WTC11 (cell line): ENCODE measurements around the gene NEK3. TPM values are rescaled to one million over a fixed set of nuclear protein-coding genes. Genes with fewer than 3 reads are reported as not detected.

ENCODE experiments used
- ATAC-seq: fragments of 200-7000 bp; cut with Tn5 transposase; 2 replicates; pipeline ENCODE4 v1.10.0; 2021; ENCODE audit warnings: mild to moderate bottlenecking, moderate library complexity
- Bru-seq: library from RNA; stranded (reverse); fragments of 400-500 nt; gene quantifications from one replicate; lab custom pipeline; 2021; lab: Mats Ljungman, UMichigan
- CTCF ChIA-PET: fragments of 300-600 bp; sonication (Branson Sonifier 250); formaldehyde crosslinking; loops from one replicate; lab custom pipeline; 2021; ENCODE audit warnings: antibody characterized with exemption; lab: Charles Lee
- POLR2A ChIA-PET: fragments of 350-600 bp; sonication (Branson Sonifier 250); formaldehyde crosslinking; loops from one replicate; lab custom pipeline; 2021; ENCODE audit warnings: antibody characterized with exemption; lab: Charles Lee
- DNase-seq: peaks from one replicate; pipeline ENCODE4 v3.0.0; 2021; ENCODE audit warnings: low spot score
- H3K27ac Mint-ChIP-seq: 2 replicates; pipeline ENCODE4 v1.8.0; 2021; ENCODE audit warnings: mixed read lengths
- H3K27me3 Mint-ChIP-seq: 2 replicates; pipeline ENCODE4 v1.8.0; 2021; ENCODE audit warnings: low read depth, mild to moderate bottlenecking, moderate library complexity, mixed read lengths
- H3K36me3 Mint-ChIP-seq: 2 replicates; pipeline ENCODE4 v1.8.0; 2021; ENCODE audit warnings: mixed read lengths
- H3K4me1 Mint-ChIP-seq: 2 replicates; pipeline ENCODE4 v1.8.0; 2022; ENCODE audit warnings: mixed read lengths
- H3K4me3 Mint-ChIP-seq: 2 replicates; pipeline ENCODE4 v1.8.0; 2021; ENCODE audit warnings: mild to moderate bottlenecking, moderate library complexity, mixed read lengths
- H3K9me3 Mint-ChIP-seq: 2 replicates; pipeline ENCODE4 v1.8.0; 2021; ENCODE audit warnings: mixed read lengths
- CREB1 ChIP-seq: sonication (generic); formaldehyde crosslinking; IDR thresholded peaks from 2 replicates; pipeline ENCODE4 v1.8.0; 2023; ENCODE audit warnings: mild to moderate bottlenecking, missing genetic modification reagents
- CREM ChIP-seq: sonication (generic); formaldehyde crosslinking; IDR thresholded peaks from 2 replicates; pipeline ENCODE4 v1.8.1; 2022; ENCODE audit warnings: mild to moderate bottlenecking, missing genetic modification reagents, moderate library complexity
- ESRRA ChIP-seq: sonication (generic); formaldehyde crosslinking; IDR thresholded peaks from 2 replicates; pipeline ENCODE4 v1.8.1; 2022; ENCODE audit warnings: mild to moderate bottlenecking, missing genetic modification reagents, borderline replicate concordance
- FOXJ3 ChIP-seq: sonication (generic); formaldehyde crosslinking; IDR thresholded peaks from 2 replicates; pipeline ENCODE4 v1.9.0; 2021; ENCODE audit warnings: missing genetic modification reagents, mild to moderate bottlenecking, borderline replicate concordance
- FOXK1 ChIP-seq: sonication (generic); formaldehyde crosslinking; IDR thresholded peaks from 2 replicates; pipeline ENCODE4 v1.8.0; 2022; ENCODE audit warnings: mild to moderate bottlenecking, moderate library complexity, missing genetic modification reagents
- FOXP1 ChIP-seq: sonication (generic); formaldehyde crosslinking; IDR thresholded peaks from 2 replicates; pipeline ENCODE4 v1.8.0; 2022; ENCODE audit warnings: missing genetic modification reagents, mild to moderate bottlenecking, moderate library complexity, borderline replicate concordance
- NFE2L1 ChIP-seq: sonication (generic); formaldehyde crosslinking; IDR thresholded peaks from 2 replicates; pipeline ENCODE4 v1.8.1; 2023; ENCODE audit warnings: missing genetic modification reagents
- TEAD1 ChIP-seq: sonication (generic); formaldehyde crosslinking; IDR thresholded peaks from 2 replicates; pipeline ENCODE4 v1.8.0; 2022; ENCODE audit warnings: mild to moderate bottlenecking, missing genetic modification reagents
- TEAD4 ChIP-seq: sonication (generic); formaldehyde crosslinking; IDR thresholded peaks from 2 replicates; pipeline ENCODE4 v1.8.0; 2022; ENCODE audit warnings: mild to moderate bottlenecking, missing genetic modification reagents
- ZNF138 ChIP-seq: sonication (generic); formaldehyde crosslinking; conservative IDR thresholded peaks from 2 replicates; pipeline ENCODE4 v1.8.1; 2022; ENCODE audit warnings: mild to moderate bottlenecking, moderate library complexity, missing genetic modification reagents
- ZNF232 ChIP-seq: sonication (generic); formaldehyde crosslinking; IDR thresholded peaks from 2 replicates; pipeline ENCODE4 v1.8.0; 2022; ENCODE audit warnings: mild to moderate bottlenecking, missing genetic modification reagents
- ZNF423 ChIP-seq: fragments of 250-450 bp; sonication (Bioruptor Pico); IDR thresholded peaks from 2 replicates; pipeline ENCODE4 v2.1.2; 2022; ENCODE audit warnings: mild to moderate bottlenecking, moderate library complexity
- long read RNA-seq, 3 experiments: library from RNA in 1 of 3; library from capped mRNA in 1 of 3; library from polyadenylated mRNA in 1 of 3; unstranded in 2 of 3; stranded (forward) in 1 of 3; transcript quantifications; one replicate each; pipeline ENCODE4 v2.0.0, GENCODE V29; 2021
- total RNA-seq: library from RNA; stranded (reverse); gene quantifications from 3 replicates; pipeline ENCODE4 v1.2.3, GENCODE V29; 2021
- TF ChIP-seq, protein P1 (sequence below): sonication (generic); formaldehyde crosslinking; IDR thresholded peaks from 2 replicates; pipeline ENCODE4 v1.8.1; 2022; ENCODE audit warnings: low read depth, mild to moderate bottlenecking, moderate library complexity, missing genetic modification reagents, borderline replicate concordance
- TF ChIP-seq, protein P2 (sequence below): sonication (generic); formaldehyde crosslinking; IDR thresholded peaks from 2 replicates; pipeline ENCODE4 v1.8.1; 2022; ENCODE audit warnings: low read depth, missing genetic modification reagents, borderline replicate concordance
- TF ChIP-seq, protein P3 (sequence below): sonication (generic); formaldehyde crosslinking; IDR thresholded peaks from 2 replicates; pipeline ENCODE4 v1.8.0; 2022; ENCODE audit warnings: mild to moderate bottlenecking, missing genetic modification reagents
- TF ChIP-seq, protein P4 (sequence below): sonication (generic); formaldehyde crosslinking; IDR thresholded peaks from 2 replicates; pipeline ENCODE4 v1.8.1; 2023; ENCODE audit warnings: mild to moderate bottlenecking, missing genetic modification reagents
- TF ChIP-seq, protein P5 (sequence below): sonication (generic); formaldehyde crosslinking; IDR thresholded peaks from 2 replicates; pipeline ENCODE4 v1.8.1; 2022; ENCODE audit warnings: missing genetic modification reagents, borderline replicate concordance
- TF ChIP-seq, protein P6 (sequence below): sonication (generic); formaldehyde crosslinking; IDR thresholded peaks from 2 replicates; pipeline ENCODE4 v1.8.0; 2022; ENCODE audit warnings: missing genetic modification reagents
- TF ChIP-seq, protein P7 (sequence below): fragments of 200-600 bp; IDR thresholded peaks from 2 replicates; pipeline ENCODE4 v1.8.0; 2022; ENCODE audit warnings: antibody characterized with exemption

NEK3 gene, protein sequence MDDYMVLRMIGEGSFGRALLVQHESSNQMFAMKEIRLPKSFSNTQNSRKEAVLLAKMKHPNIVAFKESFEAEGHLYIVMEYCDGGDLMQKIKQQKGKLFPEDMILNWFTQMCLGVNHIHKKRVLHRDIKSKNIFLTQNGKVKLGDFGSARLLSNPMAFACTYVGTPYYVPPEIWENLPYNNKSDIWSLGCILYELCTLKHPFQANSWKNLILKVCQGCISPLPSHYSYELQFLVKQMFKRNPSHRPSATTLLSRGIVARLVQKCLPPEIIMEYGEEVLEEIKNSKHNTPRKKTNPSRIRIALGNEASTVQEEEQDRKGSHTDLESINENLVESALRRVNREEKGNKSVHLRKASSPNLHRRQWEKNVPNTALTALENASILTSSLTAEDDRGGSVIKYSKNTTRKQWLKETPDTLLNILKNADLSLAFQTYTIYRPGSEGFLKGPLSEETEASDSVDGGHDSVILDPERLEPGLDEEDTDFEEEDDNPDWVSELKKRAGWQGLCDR
- total RNA-seq: 27.8 to 33.3 TPM (median 30.0 TPM) in 3 replicates
- Bru-seq, nascent RNA: percentile 78 among the genes with signal in this experiment
- long read RNA-seq, experiment 1, transcript NEK3-205 (16 exons, 2,396 nt): major isoform, 32 of 99 reads
- long read RNA-seq, experiment 1, partial matches to known transcripts: 14 of 99 reads
- long read RNA-seq, experiment 1, other reads (novel, unspliced or antisense): 50 of 99 reads
- long read RNA-seq, experiment 2, partial matches to known transcripts: 15 of 30 reads
- long read RNA-seq, experiment 2, other reads (novel, unspliced or antisense): 11 of 30 reads
- long read RNA-seq, experiment 3, transcript NEK3-205 (16 exons, 2,396 nt): major isoform, 27 of 77 reads
- long read RNA-seq, experiment 3, partial matches to known transcripts: 6 of 77 reads
- long read RNA-seq, experiment 3, other reads (novel, unspliced or antisense): 43 of 77 reads

DNA sequence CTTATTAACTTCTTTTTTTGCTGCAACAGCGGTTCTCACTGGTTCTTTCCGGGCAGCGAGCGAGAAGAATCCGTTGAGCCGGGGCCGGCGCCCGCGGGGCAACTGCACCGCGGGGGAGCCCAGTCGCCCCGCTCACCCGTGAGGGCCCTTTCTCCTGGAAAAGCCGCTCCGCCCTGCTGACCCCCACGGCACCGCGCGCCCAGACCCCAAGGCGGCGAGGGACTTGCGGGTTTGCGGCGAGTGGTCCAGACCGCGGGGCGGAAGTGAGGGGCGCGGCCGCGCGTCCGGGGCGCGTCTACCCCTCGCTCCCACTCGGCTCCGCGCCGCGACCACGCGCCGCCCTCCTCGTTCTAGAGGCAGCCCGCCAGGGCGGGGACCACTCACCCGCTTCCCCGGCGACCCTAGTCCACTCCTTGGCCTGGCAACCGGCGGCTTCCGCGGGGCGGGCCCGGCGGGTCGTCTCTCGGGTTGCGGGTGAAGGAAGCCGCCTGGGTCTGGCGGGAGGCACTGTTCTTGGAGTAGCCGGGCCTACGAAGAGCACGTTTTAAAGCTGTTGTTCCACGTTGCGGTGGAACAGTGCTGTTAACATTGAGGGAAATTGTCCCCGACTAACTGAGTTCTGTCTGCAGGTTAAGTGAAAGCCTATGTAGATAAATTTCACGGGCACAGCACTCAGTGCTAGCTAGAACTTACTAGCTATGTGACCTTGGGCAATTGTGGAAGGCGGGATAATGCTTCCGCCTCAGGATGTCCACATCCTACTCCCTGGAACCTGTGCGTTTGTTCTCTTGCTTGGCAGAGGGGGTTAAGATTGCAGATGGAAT is at the start of gene NEK3:
TSS of gene NEK3 (minus strand) at position 439 of the 824 bp plus-strand sequence. CDS start 3,406 bp downstream, outside the sequence.
- Mint-ChIP-seq H3K27ac (no peak within 1 kb of the TSS), H3K4me3 (peak within 1 kb of the TSS; percentile 80), H3K4me1 (peaks cover 44% of the 10 kb centered on the region), H3K27me3 (peaks cover 14% of the 10 kb centered on the region), H3K9me3 (peaks cover 4% of the 10 kb centered on the region), H3K36me3 (peaks cover 4% of the 10 kb centered on the region)
- POLR2A ChIA-PET: no interaction called here
- peak; percentile 78 for DNase-seq
- CTCF ChIA-PET: interaction anchor here (0.9 to 1.7 kb wide), 4 partner anchors 35 to 291 kb away, joined by 3 to 4 read pairs (median 4); no protein-coding TSS in a partner anchor
- ATAC-seq: peak; percentile 88
- TF ChIP-seq, protein P1, sequence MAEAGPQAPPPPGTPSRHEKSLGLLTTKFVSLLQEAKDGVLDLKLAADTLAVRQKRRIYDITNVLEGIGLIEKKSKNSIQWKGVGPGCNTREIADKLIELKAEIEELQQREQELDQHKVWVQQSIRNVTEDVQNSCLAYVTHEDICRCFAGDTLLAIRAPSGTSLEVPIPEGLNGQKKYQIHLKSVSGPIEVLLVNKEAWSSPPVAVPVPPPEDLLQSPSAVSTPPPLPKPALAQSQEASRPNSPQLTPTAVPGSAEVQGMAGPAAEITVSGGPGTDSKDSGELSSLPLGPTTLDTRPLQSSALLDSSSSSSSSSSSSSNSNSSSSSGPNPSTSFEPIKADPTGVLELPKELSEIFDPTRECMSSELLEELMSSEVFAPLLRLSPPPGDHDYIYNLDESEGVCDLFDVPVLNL: peak; percentile 84; the same call in 1 of the 2 replicates
- TF ChIP-seq ESRRA (CRISPR knock-in tag) (peak; percentile 95), FOXK1 (CRISPR knock-in tag) (peak; percentile 92), CREM (peak; percentile 86), ZNF138 (CRISPR knock-in tag) (peak; percentile 97), NFE2L1 (CRISPR knock-in tag) (peak; percentile 96), ZNF423 (CRISPR knock-in tag) (no peak), FOXP1 (CRISPR knock-in tag) (peak; percentile 98), ZNF232 (peak; percentile 97), TEAD1 (CRISPR knock-in tag) (peak; percentile 98), FOXJ3 (0 out of 2 replicates have a peak, but pooled peaks have one; percentile 87), TEAD4 (CRISPR knock-in tag) (peak; percentile 93), CREB1 (CRISPR knock-in tag) (peak; percentile 98)
- TF ChIP-seq, protein P2, sequence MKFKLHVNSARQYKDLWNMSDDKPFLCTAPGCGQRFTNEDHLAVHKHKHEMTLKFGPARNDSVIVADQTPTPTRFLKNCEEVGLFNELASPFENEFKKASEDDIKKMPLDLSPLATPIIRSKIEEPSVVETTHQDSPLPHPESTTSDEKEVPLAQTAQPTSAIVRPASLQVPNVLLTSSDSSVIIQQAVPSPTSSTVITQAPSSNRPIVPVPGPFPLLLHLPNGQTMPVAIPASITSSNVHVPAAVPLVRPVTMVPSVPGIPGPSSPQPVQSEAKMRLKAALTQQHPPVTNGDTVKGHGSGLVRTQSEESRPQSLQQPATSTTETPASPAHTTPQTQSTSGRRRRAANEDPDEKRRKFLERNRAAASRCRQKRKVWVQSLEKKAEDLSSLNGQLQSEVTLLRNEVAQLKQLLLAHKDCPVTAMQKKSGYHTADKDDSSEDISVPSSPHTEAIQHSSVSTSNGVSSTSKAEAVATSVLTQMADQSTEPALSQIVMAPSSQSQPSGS (CRISPR knock-in tag): peak; percentile 89; the same call in 1 of the 2 replicates
- TF ChIP-seq, protein P3, sequence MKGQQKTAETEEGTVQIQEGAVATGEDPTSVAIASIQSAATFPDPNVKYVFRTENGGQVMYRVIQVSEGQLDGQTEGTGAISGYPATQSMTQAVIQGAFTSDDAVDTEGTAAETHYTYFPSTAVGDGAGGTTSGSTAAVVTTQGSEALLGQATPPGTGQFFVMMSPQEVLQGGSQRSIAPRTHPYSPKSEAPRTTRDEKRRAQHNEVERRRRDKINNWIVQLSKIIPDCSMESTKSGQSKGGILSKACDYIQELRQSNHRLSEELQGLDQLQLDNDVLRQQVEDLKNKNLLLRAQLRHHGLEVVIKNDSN (CRISPR knock-in tag): peak; percentile 85
- TF ChIP-seq, protein P4, sequence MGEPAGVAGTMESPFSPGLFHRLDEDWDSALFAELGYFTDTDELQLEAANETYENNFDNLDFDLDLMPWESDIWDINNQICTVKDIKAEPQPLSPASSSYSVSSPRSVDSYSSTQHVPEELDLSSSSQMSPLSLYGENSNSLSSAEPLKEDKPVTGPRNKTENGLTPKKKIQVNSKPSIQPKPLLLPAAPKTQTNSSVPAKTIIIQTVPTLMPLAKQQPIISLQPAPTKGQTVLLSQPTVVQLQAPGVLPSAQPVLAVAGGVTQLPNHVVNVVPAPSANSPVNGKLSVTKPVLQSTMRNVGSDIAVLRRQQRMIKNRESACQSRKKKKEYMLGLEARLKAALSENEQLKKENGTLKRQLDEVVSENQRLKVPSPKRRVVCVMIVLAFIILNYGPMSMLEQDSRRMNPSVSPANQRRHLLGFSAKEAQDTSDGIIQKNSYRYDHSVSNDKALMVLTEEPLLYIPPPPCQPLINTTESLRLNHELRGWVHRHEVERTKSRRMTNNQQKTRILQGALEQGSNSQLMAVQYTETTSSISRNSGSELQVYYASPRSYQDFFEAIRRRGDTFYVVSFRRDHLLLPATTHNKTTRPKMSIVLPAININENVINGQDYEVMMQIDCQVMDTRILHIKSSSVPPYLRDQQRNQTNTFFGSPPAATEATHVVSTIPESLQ (CRISPR knock-in tag): no peak
- TF ChIP-seq, protein P5, sequence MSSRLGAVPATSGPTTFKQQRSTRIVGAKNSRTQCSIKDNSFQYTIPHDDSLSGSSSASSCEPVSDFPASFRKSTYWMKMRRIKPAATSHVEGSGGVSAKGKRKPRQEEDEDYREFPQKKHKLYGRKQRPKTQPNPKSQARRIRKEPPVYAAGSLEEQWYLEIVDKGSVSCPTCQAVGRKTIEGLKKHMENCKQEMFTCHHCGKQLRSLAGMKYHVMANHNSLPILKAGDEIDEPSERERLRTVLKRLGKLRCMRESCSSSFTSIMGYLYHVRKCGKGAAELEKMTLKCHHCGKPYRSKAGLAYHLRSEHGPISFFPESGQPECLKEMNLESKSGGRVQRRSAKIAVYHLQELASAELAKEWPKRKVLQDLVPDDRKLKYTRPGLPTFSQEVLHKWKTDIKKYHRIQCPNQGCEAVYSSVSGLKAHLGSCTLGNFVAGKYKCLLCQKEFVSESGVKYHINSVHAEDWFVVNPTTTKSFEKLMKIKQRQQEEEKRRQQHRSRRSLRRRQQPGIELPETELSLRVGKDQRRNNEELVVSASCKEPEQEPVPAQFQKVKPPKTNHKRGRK (CRISPR knock-in tag): no peak
- TF ChIP-seq, protein P6, sequence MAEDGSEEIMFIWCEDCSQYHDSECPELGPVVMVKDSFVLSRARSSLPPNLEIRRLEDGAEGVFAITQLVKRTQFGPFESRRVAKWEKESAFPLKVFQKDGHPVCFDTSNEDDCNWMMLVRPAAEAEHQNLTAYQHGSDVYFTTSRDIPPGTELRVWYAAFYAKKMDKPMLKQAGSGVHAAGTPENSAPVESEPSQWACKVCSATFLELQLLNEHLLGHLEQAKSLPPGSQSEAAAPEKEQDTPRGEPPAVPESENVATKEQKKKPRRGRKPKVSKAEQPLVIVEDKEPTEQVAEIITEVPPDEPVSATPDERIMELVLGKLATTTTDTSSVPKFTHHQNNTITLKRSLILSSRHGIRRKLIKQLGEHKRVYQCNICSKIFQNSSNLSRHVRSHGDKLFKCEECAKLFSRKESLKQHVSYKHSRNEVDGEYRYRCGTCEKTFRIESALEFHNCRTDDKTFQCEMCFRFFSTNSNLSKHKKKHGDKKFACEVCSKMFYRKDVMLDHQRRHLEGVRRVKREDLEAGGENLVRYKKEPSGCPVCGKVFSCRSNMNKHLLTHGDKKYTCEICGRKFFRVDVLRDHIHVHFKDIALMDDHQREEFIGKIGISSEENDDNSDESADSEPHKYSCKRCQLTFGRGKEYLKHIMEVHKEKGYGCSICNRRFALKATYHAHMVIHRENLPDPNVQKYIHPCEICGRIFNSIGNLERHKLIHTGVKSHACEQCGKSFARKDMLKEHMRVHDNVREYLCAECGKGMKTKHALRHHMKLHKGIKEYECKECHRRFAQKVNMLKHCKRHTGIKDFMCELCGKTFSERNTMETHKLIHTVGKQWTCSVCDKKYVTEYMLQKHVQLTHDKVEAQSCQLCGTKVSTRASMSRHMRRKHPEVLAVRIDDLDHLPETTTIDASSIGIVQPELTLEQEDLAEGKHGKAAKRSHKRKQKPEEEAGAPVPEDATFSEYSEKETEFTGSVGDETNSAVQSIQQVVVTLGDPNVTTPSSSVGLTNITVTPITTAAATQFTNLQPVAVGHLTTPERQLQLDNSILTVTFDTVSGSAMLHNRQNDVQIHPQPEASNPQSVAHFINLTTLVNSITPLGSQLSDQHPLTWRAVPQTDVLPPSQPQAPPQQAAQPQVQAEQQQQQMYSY: peak; percentile 66; the same call in 1 of the 2 replicates
- TF ChIP-seq, protein P7, sequence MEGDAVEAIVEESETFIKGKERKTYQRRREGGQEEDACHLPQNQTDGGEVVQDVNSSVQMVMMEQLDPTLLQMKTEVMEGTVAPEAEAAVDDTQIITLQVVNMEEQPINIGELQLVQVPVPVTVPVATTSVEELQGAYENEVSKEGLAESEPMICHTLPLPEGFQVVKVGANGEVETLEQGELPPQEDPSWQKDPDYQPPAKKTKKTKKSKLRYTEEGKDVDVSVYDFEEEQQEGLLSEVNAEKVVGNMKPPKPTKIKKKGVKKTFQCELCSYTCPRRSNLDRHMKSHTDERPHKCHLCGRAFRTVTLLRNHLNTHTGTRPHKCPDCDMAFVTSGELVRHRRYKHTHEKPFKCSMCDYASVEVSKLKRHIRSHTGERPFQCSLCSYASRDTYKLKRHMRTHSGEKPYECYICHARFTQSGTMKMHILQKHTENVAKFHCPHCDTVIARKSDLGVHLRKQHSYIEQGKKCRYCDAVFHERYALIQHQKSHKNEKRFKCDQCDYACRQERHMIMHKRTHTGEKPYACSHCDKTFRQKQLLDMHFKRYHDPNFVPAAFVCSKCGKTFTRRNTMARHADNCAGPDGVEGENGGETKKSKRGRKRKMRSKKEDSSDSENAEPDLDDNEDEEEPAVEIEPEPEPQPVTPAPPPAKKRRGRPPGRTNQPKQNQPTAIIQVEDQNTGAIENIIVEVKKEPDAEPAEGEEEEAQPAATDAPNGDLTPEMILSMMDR: no peak
